Measurements from ENCODE around the gene PRSS22.
A peak's percentile ranks its signal among the peaks of the same experiment; 100 is the strongest.
"Not testable (repeated sequence)": the region's sequence is repeated elsewhere in the genome, so short reads cannot be mapped to it uniquely, and the experiment has no call there.

The PRSS22 gene, protein sequence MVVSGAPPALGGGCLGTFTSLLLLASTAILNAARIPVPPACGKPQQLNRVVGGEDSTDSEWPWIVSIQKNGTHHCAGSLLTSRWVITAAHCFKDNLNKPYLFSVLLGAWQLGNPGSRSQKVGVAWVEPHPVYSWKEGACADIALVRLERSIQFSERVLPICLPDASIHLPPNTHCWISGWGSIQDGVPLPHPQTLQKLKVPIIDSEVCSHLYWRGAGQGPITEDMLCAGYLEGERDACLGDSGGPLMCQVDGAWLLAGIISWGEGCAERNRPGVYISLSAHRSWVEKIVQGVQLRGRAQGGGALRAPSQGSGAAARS

DNA sequence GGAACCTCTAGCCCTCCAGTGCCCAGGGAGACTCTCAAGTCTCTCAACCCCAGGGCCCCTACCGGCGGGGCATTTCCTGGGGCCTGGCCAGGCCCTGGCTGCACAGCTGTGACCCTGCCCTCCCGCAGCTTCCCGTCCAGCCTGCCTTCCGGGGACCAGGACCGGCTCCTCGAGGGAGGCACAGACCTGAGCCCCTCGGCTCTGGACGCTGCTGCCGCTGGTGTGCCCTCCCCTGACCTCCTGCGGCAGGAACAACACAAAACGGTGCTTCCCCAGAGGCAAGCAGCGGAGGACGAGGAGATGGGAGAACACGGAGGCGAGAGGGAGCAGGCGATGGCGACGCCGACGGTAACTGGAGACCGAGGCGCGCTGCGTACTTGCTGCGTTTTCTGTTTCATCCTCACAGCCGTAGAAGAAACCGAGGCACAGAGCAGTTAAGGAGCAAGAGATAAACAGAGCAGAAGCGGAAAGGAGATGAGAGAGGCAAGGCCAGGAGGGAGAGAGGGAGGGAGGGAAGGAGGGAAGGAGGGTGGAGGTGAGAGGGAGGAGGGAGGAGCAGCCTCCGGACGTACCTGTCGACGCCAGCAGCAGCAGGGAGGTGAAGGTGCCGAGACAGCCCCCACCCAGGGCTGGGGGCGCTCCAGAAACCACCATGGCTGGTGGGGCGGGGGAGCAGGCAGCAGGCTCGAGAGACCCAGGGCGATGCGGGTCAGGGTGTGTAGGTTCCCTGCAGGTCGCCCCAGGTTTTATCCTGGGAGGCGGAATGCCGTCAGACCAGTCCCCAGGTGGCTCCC is at the start of gene PRSS22:
Gene PRSS22 (minus strand): TSS at position 720 of the 794 bp plus-strand sequence. CDS start 66 bp downstream, at position 654.
- DNase-seq (ENCODE audit: low read depth in 2 of 2): no peak

DNA sequence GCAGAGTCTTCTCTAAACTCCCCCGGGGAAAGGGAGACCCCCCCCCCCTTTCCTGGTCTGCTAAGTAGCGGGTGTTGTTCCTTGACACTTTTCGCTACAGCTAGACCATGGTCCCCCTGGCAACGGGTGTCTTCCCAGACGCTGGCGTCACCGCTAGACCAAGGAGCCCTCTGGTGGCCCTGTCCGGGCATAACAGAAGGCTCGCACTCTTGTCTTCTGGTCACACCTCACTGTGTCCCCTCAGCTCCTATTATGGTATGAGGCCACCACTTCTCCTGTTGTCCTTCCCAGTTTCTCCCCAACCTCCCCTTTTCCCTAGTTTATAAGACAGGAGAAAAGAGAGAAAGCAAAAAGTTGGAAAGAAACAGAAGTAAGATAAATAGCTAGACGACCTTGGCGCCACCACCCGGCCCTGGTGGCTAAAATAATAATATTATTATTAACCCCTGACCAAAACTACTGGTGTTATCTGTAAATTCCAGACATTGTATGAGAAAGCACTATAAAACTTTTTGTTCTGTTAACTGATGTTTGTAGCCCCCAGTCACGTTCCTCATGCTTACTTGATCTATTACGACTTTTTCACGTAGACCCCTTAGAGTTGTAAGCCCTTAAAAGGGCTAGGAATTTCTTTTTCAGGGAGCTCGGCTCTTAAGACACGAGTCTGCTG is 49.2 kb upstream of the PRSS22 start:
- DNase-seq (ENCODE audit: low read depth in 2 of 2): not testable (repeated sequence)

DNA sequence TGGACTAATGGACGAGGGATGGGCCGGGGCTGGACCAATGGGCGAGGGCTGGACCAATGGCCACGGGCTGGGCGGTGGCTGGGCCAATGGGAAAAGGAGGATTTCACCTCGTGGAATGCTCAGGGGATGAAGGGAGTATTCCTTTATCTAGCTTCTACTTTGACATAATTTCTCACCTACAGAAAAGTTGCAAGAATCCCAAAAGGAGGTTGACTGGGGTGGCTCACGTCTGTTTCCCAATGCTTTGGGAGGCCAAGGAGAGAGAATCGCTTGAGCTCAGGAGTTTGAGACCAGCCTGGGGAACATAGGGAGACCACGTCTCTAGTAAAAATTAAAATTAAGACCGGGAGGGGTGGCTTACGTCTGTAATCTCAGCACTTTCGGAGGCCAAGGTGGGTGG is 48.0 kb upstream of the PRSS22 start:
- DNase-seq (ENCODE audit: low read depth in 2 of 2): no peak

DNA sequence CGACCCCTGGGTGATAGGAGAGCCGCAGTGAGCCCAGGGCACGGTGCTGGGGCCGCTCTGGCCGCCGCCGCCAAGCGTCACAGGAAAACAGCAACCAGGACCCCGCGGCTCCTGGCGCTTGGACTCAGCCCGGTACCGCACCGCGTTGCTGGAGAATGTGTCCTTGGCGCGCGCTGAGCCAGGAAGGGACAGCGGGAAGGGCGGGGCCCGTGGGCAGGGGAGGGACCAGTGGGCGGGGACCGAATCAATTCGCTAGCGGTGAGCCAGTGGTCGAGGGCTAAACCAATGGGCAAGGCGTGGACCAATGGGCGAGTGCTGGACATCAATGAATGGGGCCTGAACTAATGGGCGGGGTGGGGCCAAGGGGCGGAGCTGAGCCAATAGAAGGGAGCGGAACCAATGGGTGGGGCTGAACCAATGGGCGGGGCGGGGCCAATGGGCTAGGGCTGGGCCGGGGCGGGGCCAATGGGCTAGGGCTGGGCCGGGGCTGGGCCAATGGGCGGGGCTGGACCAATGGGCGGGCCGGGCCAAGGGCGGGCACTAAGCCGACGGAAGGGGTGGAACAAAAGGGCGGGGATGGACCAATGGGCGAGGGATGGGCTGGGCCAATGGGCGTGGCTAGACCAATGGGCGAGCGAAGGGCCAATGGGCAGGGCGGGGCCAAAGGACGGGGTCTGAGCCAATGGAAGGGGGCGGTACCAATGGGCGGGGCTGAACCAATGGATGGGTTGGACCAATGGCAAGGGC is 47.4 kb upstream of the PRSS22 start:
- DNase-seq (ENCODE audit: low read depth in 2 of 2): peak; percentile 98 to 99

DNA sequence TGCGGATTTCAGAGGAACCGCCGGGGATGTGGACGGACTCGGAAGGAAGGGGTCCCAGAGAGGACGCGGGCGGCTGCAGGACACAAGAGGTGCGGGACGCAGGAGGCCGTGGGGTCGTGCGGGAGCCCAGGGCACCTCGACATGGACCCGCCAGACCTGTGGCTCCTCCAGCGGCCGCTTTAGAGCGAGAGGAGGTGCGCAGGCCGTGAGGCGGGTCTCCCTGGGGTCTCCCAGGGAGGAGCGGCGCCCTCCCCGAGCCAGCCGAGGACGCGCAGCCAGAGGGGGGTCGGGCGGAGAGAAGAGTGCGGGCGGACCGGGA is 46.9 kb upstream of the PRSS22 start:
- DNase-seq (ENCODE audit: low read depth in 2 of 2): no peak

DNA sequence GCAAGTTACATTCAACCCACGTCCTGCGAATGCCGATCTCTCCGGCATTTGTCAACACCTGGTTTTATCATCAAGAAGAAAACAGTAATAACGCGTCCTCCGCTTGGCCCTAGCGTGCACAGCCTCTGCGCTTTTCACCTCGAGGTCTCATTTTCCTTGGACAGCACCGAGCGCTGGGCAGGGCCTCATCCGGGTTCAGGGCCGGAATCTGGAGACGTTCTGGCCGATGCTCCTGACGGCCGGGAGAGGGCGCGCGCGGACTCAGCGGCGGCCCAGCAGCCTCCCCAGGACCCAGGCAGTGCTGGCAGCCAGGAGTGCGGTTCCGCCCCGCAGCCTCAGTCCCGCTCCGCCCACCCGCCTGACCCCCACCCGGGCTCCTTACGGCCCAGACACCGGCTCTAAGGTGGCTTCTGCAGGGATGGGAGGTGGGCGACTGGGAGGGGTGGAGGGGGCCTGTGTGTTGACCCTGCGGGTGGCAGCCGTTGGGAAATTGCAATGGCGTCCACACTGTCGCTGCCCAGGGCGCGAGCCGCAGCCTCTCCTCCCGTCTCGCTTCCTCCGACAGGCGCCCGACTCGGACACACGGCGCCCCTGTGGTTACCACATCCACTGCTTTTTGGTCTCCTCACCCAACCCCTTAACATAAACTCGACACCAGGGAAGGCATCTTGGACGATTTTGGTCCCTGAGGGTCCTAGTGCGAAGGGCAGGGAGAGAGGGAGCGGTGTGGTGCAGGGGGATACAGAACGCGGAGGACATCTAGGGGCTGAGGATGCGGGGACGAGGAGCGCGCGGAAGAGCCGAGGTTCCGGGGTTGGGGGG is 46.3 kb upstream of the PRSS22 start:
- peak; percentile 62 to 71 for DNase-seq (ENCODE audit: low read depth in 2 of 2)

DNA sequence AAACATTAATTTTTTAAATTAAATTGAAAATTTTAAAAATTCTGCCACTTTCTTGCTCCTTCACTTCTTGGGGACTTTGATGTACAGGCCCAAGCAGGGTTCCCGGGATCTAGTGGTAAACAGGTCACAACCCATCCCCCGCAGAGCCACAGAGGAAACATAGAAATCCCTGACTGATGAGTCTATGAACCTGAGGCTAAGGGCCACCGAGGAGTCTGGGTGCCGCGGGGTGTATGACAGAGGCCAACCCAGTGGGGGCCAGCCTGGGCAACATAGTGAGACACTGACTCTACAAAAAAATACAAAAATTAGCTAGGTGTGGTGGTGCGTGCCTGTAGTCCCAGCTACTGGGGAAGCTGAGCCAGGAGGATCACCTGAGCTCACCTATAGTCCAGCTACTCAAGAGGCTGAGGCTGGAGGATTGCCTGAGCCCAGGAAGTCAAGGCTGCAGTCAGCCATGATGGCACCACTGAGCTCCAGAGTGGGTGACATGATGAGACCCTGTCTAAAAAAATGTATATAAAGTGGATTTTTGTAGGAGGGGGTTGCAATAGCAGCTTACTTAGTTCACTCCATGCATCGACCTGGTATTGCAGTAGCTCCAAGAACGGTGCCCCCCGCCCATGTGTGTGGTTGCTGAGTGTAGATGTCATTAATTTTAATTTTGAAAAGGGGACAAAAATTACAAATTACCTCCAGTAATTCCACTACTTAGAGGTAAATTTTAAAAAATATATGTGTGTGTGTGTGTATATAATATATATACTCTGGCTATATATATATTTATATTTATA is 44.6 kb upstream of the PRSS22 start:
- no peak for DNase-seq (ENCODE audit: low read depth in 2 of 2)

DNA sequence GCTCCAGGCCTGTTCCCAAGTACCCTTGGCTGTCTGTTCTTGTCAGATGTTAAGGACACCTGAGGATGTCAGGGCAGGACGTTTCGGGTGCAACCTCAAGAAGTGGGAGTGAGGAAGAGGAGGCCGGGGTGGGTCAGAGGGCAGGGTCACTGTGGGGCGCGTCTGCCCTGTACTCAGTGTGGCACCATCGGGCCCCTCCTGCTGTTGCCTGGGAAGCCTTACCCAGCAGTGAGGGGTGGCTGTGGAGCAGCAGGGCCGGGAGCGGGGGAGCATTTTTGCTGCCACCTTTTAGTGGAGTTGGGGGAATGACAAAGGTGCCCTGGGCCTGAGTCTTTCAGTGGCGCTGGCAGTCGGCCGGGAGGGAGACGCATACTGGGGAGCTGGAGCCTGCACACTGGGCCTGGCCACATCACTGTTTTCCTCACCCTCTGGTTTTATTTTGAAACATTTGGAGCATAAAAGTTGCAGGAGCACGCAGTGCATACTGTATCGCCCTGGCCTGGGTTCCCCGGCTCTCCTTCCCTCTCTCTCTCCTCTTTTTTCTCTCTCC is 42.6 kb upstream of the PRSS22 start:
- DNase-seq (ENCODE audit: low read depth in 2 of 2): no peak

DNA sequence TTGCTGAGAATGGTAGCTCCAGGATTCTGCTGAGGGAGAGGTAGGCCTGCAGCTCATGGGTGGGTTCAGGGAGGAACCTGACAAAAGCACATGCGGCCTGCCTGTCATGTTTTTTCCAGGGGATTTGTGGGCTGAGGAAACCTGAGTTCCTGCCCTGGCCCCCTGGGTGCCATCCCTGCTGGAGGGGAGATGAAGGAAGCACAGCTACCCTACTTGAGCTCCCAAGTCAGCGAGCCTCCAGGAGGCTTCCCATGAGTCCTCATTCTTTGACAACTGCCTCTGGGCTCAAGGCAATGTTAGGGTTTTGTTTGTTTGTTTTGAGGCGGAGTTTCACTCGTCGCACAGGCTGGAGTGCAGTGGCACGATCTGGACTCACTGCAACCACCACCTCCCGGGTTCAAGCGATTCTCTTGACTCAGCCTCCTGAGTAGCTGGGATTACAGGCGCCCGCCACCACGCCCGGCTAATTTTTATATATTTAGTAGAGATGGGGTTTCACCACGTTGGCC is 41.6 kb upstream of the PRSS22 start:
- DNase-seq (ENCODE audit: low read depth in 2 of 2): no peak

DNA sequence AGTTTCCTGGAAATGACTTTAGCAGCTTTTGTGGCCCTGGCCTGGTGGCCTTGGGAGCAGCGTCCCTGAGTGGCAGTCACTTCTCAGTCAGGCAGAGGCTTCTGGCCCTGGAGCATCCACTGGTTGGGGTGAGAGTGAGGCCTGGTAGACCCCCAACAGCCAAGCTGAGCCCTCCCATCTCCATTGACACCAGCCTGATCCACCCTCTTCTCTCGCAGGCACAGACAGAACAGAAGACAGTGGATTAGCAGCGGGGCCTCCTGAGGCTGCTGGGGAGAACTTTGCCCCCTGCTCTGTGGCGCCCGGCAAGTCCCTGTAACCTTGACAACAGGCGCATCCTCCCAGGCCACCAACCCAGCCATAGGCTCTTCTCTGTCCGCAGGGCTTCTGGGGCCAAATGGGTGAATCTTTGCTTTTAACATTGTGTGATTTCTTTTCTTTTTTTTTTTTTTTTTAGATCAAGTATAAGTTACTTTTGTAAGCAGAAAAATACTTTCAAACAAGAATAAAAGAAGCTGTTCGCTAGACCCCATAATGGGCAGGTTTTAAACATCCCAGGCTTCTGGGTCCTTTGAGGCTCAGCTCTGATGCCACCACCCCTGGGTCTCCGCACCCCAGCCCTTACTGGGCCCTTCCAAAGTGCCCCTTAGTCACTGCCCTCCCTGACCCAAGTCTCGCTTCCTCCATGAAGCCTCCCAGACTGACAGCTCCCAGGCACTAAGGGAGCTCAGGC is 41.0 kb upstream of the PRSS22 start:
- no peak for DNase-seq (ENCODE audit: low read depth in 2 of 2)

DNA sequence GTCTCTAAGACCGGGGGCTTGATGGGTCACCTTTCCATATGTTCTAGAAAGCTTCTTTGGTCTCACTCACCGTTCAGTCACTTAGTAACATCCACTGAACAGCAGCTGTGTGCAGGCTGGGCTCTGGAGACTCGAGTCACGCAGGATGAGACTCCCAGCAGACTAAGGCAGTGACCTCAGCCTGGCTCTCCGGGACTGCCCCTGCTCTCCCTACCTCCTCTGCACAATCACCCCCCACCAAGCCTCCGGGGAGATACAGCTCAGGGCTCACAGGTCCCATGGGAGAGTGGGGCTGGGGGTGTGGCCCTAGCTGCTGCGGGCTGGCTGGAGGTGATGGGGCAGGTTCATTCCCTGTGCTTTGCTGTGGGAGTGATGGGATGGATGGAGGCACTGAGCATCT is 39.1 kb upstream of the PRSS22 start:
- no peak for DNase-seq (ENCODE audit: low read depth in 2 of 2)

DNA sequence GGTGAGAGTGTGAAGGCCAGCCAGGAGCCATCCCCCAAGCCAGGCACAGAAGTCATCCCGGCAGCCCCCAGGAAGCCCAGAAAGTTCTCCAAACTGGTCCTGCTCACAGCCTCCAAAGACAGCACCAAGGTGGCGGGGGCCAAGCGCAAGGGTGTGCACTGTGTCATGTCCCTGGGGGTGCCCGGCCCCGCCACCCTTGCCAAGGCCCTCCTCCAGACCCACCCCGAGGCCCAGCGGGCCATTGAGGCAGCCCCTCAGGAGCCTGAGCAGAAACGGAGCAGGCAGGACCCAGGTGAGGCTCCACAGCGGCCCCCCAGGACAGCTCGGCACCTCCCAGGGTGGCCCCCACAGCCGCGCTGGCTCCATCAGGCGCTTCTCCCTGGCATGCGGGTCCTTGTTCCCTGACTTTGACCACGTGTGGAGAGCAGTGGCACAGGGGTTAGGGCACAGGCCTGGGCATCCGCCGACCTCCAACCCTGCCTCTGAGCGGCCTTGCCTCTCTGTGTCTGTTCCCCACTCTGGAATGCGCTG is 38.6 kb upstream of the PRSS22 start:
- no peak for DNase-seq (ENCODE audit: low read depth in 2 of 2)

DNA sequence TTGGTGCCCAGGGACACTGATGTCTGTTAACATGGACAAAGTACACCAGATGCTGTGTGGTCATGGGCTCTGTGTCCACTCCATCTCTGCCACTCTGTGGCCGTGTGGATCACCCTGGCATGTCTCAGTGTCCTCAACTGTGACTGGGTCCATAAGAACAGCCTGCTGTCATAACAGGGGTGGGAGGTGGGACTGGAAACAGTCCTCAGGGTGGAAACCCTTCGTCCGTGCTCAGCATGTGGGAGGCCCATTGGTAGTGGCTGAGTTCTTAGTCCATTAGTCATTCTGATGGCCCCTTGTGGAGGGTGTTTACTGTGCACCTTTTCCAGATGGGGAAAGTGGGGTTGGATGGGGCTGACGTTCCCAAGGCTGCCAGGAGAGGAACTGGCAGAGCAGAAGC is 37.8 kb upstream of the PRSS22 start:
- DNase-seq (ENCODE audit: low read depth in 2 of 2): no peak

DNA sequence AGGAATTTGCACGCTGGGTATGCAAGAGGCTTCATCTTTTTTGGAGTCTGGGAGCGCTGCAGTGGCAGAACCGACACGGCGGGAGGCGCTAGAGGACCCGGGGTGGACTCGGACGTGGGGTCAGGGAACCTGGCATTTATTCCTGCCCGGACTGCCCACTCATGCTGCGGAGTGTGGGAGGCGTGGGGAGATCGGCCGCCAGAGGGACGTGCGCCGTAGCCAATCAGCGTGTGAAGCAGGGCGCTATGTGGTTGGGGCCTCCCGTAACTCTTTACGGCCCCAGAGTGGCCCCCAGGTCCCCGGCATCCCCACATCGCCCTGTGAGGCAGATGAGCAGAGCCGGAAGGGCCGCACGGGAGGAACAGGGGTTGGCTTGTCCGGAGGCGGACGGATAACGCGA is 36.3 kb upstream of the PRSS22 start:
- no peak for DNase-seq (ENCODE audit: low read depth in 2 of 2)

DNA sequence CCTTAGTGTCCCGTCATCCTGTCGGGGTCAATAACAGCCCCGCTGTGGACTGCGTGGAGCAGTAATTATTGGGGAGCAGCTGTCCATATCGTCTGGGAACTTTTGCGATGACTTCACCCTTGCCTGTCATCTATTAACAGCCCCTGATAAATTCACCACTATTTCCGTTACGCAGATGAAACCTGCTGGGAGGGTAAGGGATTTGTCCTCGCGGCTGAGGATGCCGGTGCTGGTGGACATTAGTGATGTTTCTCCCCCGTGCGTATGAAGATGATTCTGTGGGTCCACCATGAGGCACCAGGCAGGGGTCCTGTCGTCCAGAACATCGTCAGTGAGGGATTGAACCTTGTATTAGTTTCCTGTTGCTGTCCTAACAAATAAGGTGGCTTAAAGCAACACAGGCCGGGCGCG is 26.1 kb upstream of the PRSS22 start:
- no peak for DNase-seq (ENCODE audit: low read depth in 2 of 2)

DNA sequence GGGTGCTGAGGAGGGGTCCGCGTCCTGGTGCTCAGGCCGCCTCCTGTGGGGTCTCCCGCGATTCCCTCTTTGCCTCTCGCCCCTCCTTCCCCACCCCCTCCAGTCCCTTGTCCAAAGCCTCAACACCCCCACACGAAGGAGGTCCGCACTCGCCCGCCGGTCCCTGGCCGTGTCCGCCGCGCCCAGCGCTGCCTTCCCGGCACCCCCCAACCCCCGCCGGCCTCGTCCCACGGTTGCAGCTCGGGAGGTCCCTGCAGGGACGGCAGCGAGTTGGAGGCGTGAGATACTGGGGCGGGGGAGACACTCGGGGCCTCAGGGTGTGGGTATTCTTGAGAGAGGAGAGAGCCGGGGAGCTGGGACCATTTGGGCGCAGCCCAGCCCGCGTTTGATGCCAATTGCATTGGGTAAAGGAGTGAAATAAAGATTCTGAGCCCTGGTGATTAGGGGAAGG is 25.5 kb upstream of the PRSS22 start:
- no peak for DNase-seq (ENCODE audit: low read depth in 2 of 2)

DNA sequence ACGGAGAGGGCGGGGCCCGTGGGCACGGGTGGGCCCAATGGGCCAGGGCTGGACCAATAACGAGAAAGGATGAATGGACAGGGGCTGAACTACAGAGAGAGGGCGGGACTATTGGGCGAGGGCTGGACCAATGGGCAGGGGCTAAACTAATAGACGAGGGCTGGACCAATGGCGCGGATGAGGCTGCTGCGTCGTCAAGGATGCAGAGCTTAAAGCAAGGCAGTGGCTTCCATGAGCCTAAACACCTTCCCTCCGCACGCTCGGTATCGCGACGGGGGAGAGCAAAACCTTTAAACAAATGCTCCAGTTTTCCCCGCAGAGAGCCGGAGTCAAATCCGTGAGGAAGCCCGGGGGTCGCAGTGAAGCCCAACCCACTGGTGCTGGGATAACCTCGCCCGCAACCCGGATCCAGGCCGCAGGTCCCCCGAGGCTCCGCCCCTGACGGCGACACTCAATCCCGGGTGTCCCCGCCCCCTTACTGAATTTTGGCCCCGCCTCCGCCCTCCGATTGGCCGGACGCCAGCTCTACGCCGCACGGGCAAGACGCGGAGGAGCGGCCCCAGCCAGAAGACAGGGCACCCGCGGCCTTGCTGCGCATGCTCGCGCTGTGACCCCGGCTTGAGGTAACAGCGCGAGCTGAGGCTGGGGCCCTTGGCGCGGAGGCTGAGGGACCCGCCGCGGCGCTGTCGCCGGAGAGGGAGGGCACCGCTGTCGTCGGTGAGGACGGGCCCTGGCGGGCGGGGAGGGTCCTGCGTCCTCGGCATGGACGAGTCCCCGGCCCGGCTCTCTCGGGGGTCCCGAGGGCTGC is 24.9 kb upstream of the PRSS22 start, which contains the start of gene FLYWCH2:
Gene FLYWCH2 (plus strand): TSS at position 566 of the 808 bp plus-strand sequence. CDS start 13,235 bp downstream, outside the sequence.
- peak; percentile 98 to 100 for DNase-seq (ENCODE audit: low read depth in 2 of 2)
